Measurements from ENCODE around the gene INAFM2. TPM values are rescaled to one million over a fixed set of nuclear protein-coding genes. Genes with fewer than 3 reads are reported as not detected.

The INAFM2 gene
- total and polyA plus RNA-seq, 9 of the 15 experiments (the other 6 are each of a cell fraction or from before 2014, with no cell fraction given), result 11.8 to 43.1 (median 27.2) TPM

GRCh38 chr15:40354408-40355171 is 31.1 kb downstream of the INAFM2 start (continued):
- TF ChIP-seq, protein P1, sequence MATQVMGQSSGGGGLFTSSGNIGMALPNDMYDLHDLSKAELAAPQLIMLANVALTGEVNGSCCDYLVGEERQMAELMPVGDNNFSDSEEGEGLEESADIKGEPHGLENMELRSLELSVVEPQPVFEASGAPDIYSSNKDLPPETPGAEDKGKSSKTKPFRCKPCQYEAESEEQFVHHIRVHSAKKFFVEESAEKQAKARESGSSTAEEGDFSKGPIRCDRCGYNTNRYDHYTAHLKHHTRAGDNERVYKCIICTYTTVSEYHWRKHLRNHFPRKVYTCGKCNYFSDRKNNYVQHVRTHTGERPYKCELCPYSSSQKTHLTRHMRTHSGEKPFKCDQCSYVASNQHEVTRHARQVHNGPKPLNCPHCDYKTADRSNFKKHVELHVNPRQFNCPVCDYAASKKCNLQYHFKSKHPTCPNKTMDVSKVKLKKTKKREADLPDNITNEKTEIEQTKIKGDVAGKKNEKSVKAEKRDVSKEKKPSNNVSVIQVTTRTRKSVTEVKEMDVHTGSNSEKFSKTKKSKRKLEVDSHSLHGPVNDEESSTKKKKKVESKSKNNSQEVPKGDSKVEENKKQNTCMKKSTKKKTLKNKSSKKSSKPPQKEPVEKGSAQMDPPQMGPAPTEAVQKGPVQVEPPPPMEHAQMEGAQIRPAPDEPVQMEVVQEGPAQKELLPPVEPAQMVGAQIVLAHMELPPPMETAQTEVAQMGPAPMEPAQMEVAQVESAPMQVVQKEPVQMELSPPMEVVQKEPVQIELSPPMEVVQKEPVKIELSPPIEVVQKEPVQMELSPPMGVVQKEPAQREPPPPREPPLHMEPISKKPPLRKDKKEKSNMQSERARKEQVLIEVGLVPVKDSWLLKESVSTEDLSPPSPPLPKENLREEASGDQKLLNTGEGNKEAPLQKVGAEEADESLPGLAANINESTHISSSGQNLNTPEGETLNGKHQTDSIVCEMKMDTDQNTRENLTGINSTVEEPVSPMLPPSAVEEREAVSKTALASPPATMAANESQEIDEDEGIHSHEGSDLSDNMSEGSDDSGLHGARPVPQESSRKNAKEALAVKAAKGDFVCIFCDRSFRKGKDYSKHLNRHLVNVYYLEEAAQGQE (IDR thresholded peaks at IDR 0.05; ENCODE audit: borderline replicate concordance), result peak; percentile 31; the same call in 1 of the 2 replicates
- TF ChIP-seq, protein P1 (CRISPR knock-in tag; IDR thresholded peaks at IDR 0.05; ENCODE audit: low read depth), result no peak; the same call in 1 of the 2 replicates
- TF ChIP-seq PRMT5 (CRISPR knock-in tag; IDR thresholded peaks at IDR 0.05), result no peak
- peak in 1 of 2 experiments; percentile 19; a peak in 1 of 4 replicates for TF ChIP-seq RAD21 (CRISPR knock-in tag; conservative IDR thresholded peaks at IDR 0.05 in 1 of 2, IDR thresholded peaks at IDR 0.05 in 1 of 2)
- no peak; a peak in 1 of 4 replicates for TF ChIP-seq TRIM24 (IDR thresholded peaks at IDR 0.05)
- TF ChIP-seq ZNF445 (CRISPR knock-in tag; IDR thresholded peaks at IDR 0.05; ENCODE audit: low read depth), result no peak
- no peak for TF ChIP-seq HNRNPLL (IDR thresholded peaks at IDR 0.05; ENCODE audit: low read depth, low read length, poor library complexity, severe bottlenecking)
- no peak for TF ChIP-seq LEF1 (IDR thresholded peaks at IDR 0.05)
- TF ChIP-seq COPS2 (conservative IDR thresholded peaks at IDR 0.05), result no peak
- TF ChIP-seq ZNF77 (CRISPR knock-in tag; IDR thresholded peaks at IDR 0.05), result no peak
- TF ChIP-seq SMARCE1 (IDR thresholded peaks at IDR 0.05), result peak; percentile 51; the same call in 1 of the 2 replicates
- no peak for TF ChIP-seq TAF1 (IDR thresholded peaks at IDR 0.05; ENCODE audit: control insufficient read depth, extremely low read depth, insufficient read depth, low read length, severe bottlenecking)
- no peak for TF ChIP-seq BRCA1 (IDR thresholded peaks at IDR 0.05)
- no peak for TF ChIP-seq BRCA1 (CRISPR knock-in tag; IDR thresholded peaks at IDR 0.05)
- TF ChIP-seq, protein P2, sequence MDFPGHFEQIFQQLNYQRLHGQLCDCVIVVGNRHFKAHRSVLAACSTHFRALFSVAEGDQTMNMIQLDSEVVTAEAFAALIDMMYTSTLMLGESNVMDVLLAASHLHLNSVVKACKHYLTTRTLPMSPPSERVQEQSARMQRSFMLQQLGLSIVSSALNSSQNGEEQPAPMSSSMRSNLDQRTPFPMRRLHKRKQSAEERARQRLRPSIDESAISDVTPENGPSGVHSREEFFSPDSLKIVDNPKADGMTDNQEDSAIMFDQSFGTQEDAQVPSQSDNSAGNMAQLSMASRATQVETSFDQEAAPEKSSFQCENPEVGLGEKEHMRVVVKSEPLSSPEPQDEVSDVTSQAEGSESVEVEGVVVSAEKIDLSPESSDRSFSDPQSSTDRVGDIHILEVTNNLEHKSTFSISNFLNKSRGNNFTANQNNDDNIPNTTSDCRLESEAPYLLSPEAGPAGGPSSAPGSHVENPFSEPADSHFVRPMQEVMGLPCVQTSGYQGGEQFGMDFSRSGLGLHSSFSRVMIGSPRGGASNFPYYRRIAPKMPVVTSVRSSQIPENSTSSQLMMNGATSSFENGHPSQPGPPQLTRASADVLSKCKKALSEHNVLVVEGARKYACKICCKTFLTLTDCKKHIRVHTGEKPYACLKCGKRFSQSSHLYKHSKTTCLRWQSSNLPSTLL (IDR thresholded peaks at IDR 0.05), result no peak
- TF ChIP-seq, protein P3, sequence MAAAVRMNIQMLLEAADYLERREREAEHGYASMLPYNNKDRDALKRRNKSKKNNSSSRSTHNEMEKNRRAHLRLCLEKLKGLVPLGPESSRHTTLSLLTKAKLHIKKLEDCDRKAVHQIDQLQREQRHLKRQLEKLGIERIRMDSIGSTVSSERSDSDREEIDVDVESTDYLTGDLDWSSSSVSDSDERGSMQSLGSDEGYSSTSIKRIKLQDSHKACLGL (CRISPR knock-in tag; IDR thresholded peaks at IDR 0.05; ENCODE audit: borderline replicate concordance, poor library complexity, severe bottlenecking), result no peak
- TF ChIP-seq TCF7L2 (IDR thresholded peaks at IDR 0.05; ENCODE audit: low read depth, low read length), result no peak

All from K562 (cell line).